GM18909 (cell line): ENCODE measurements around the gene OR2A42.
A peak's percentile ranks its signal among the peaks of the same experiment; 100 is the strongest.
"Not testable (repeated sequence)": the region's sequence is repeated elsewhere in the genome, so short reads cannot be mapped to it uniquely, and the experiment has no call there.

Experiments used
- ATAC-seq: cut with Tn5 transposase; IDR thresholded peaks from one replicate; pipeline ENCODE4 v1.9.1; 2021; ENCODE audit warnings: mild to moderate bottlenecking; ENCODE audit not compliant: unreplicated experiment, poor library complexity

OR2A42 gene

GRCh38 chr7:144226866-144227265 is 12.5 kb downstream of the OR2A42 start:
- not testable (repeated sequence) for ATAC-seq

GRCh38 chr7:144223675-144224074 is 15.7 kb downstream of the OR2A42 start:
- not testable (repeated sequence) for ATAC-seq

- not testable (repeated sequence) for ATAC-seq
These were observed 18.9 kb downstream of the OR2A42 start for GRCh38 chr7:144220531-144220930.

- peak; percentile 40 for ATAC-seq
These were observed 20.3 kb downstream of the OR2A42 start for GRCh38 chr7:144219149-144219548.

GRCh38 chr7:144218581-144218980 is 20.8 kb downstream of the OR2A42 start:
- ATAC-seq, result not testable (repeated sequence)

GRCh38 chr7:144217200-144217599 is 22.2 kb downstream of the OR2A42 start:
- not testable (repeated sequence) for ATAC-seq

- ATAC-seq, result not testable (repeated sequence)
These were observed 34.1 kb downstream of the OR2A42 start for GRCh38 chr7:144205306-144205705.

GRCh38 chr7:144203086-144203485 is 36.3 kb downstream of the OR2A42 start:
- not testable (repeated sequence) for ATAC-seq

GRCh38 chr7:144201978-144202377 is 37.4 kb downstream of the OR2A42 start:
- peak; percentile 32 for ATAC-seq

GRCh38 chr7:144198934-144199333 is 40.5 kb downstream of the OR2A42 start:
- not testable (repeated sequence) for ATAC-seq

- ATAC-seq, result peak; percentile 82
These were observed 44.1 kb downstream of the OR2A42 start, which contains the start of gene ARHGEF35 for GRCh38 chr7:144195212-144195872. Gene ARHGEF35, minus strand, starts transcription at chr7:144195833. Its CDS starts 7,450 bp downstream, at chr7:144188383.

GRCh38 chr7:144194453-144194852 is 45.0 kb downstream of the OR2A42 start:
- ATAC-seq, result not testable (repeated sequence)

GRCh38 chr7:144193782-144194181 is 45.6 kb downstream of the OR2A42 start:
- not testable (repeated sequence) for ATAC-seq

- ATAC-seq, result not testable (repeated sequence)
These were observed 50.7 kb downstream of the OR2A42 start for GRCh38 chr7:144188578-144189171.

- ATAC-seq, result not testable (repeated sequence)
These were observed 51.6 kb downstream of the OR2A42 start for GRCh38 chr7:144187848-144188247.

- not testable (repeated sequence) for ATAC-seq
These were observed 56.2 kb downstream of the OR2A42 start, which contains the start of gene CTAGE4 for GRCh38 chr7:144183166-144183565. Gene CTAGE4, plus strand, starts transcription at chr7:144183466. Its CDS starts 38 bp downstream, at chr7:144183504.

- ATAC-seq, result peak; percentile 4
These were observed 60.3 kb downstream of the OR2A42 start for GRCh38 chr7:144179165-144179479.

GRCh38 chr7:144178380-144179164 is 60.8 kb downstream of the OR2A42 start:
- peak; percentile 96 for ATAC-seq
